Measurements from ENCODE around the gene WASF3. TPM values are rescaled to one million over a fixed set of nuclear protein-coding genes. Genes with fewer than 3 reads are reported as not detected.

The WASF3 gene
- total RNA-seq, 2 donors from 2014 or later = 6.4 TPM; not detected in 1

DNA sequence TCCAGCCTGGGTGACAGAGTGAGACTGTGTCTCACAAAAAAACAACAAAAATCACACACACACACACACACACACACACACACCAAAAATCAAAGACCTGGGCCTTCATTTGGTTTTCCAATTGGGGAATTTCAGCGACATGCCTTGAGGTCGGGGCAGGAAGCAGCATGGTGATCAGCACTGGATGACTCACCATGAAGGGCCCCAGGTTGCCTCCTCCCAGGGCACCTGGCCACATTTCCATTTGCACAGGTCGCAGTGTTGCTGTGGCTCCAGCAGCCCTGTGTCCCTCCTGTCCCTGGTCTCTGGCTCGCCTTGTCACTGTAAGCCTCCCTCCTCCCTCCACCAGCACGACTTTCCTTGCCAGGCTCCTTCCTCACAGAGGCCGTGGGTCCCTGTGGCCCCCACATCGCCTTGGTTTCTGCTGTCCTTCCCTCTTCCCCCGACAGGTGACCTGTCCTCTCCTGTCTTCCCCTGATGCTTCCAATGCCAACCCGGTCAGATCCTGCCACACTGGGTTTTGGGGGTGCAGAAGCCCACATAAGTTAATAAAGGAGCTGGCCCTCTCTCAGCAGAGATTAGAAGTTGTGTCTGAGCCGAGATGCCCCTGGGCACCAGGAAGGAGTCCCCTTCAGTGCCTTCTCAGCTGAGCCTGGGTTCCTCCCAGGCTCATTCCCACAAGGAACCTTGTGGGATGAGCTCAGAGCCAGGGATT lies 136.4 kb downstream of the WASF3 start:
- Mint-ChIP-seq H3K27me3 (peaks cover 35% of the 10 kb centered on the region), H3K27ac (no peak overlapping the region), H3K36me3 (ENCODE audit: low read depth) (no peaks in the 10 kb centered on the region)

GRCh38 chr13:26694609-26695359 lies 137.3 kb downstream of the WASF3 start:
- H3K27me3 Mint-ChIP-seq = peaks cover 35% of the 10 kb centered on the region
- no peak overlapping the region for H3K27ac Mint-ChIP-seq
- H3K4me1 Mint-ChIP-seq = peaks cover 5% of the 10 kb centered on the region
- H3K9me3 ChIP-seq (ENCODE audit: control insufficient read depth, low read length, poor library complexity, severe bottlenecking) = peaks cover 4% of the 10 kb centered on the region
- DNase-seq = no peak
- ATAC-seq = no peak
- no peak overlapping the region for H3K4me3 Mint-ChIP-seq
- H3K36me3 Mint-ChIP-seq (ENCODE audit: low read depth) = no peaks in the 10 kb centered on the region

More for the DNA sequence above, 136.4 kb downstream of the WASF3 start:
- H3K9me3 ChIP-seq (ENCODE audit: control insufficient read depth, low read length, poor library complexity, severe bottlenecking) = peaks cover 4% of the 10 kb centered on the region
- Mint-ChIP-seq H3K4me3 (no peak overlapping the region), H3K4me1 (peaks cover 5% of the 10 kb centered on the region)
- ATAC-seq = no peak
- no peak for DNase-seq

DNA sequence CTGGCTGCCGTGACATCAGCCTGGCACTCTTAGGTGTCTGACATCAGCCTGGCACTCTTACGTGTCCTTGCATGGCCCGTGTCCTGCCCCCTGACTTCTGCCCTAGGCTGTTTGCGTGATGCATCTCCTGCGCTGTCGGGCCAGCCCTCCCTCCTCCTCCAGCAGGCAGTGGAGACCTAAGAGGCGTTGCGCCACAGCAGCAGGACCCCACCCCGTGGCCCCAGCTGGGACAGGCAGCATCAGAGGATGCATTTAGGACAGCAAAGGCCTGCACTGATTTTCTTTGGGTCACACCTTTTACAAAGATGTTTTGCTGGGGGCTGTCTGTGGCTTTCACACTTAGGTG lies 137.8 kb downstream of the WASF3 start:
- Mint-ChIP-seq H3K4me3 (no peak overlapping the region), H3K27me3 (peaks cover 35% of the 10 kb centered on the region), H3K27ac (no peak overlapping the region), H3K4me1 (peaks cover 5% of the 10 kb centered on the region), H3K36me3 (ENCODE audit: low read depth) (no peaks in the 10 kb centered on the region)
- H3K9me3 ChIP-seq (ENCODE audit: control insufficient read depth, low read length, poor library complexity, severe bottlenecking) = peaks cover 4% of the 10 kb centered on the region
- ATAC-seq (no peak), DNase-seq (no peak)

DNA sequence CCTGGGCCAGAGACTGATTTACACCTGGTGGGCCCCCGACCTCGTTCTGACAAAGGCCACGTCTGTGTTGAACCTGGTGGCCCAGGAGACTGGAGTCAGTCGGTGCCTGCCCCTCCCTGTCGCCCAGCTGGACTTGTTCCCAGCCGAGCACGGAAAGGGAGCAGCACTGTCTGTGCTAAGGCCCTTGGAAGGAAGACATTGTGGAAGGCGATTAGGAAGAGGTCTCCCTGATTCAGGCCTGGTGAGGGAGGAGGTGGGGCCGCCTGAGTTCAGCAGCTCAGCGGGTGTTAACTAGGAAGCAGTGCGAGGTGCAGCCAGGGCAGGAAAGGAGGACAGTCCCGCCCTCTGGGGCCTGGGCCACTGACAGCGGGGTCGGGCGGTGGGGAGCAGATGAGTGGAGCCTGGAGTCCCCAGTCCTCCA lies 138.4 kb downstream of the WASF3 start:
- Mint-ChIP-seq H3K27me3 (peaks cover 35% of the 10 kb centered on the region), H3K27ac (no peak overlapping the region), H3K4me3 (no peak overlapping the region), H3K4me1 (peaks cover 5% of the 10 kb centered on the region), H3K36me3 (ENCODE audit: low read depth) (no peaks in the 10 kb centered on the region)
- ATAC-seq = no peak
- no peak for DNase-seq
- peaks cover 3% of the 10 kb centered on the region for H3K9me3 ChIP-seq (ENCODE audit: control insufficient read depth, low read length, poor library complexity, severe bottlenecking)

DNA sequence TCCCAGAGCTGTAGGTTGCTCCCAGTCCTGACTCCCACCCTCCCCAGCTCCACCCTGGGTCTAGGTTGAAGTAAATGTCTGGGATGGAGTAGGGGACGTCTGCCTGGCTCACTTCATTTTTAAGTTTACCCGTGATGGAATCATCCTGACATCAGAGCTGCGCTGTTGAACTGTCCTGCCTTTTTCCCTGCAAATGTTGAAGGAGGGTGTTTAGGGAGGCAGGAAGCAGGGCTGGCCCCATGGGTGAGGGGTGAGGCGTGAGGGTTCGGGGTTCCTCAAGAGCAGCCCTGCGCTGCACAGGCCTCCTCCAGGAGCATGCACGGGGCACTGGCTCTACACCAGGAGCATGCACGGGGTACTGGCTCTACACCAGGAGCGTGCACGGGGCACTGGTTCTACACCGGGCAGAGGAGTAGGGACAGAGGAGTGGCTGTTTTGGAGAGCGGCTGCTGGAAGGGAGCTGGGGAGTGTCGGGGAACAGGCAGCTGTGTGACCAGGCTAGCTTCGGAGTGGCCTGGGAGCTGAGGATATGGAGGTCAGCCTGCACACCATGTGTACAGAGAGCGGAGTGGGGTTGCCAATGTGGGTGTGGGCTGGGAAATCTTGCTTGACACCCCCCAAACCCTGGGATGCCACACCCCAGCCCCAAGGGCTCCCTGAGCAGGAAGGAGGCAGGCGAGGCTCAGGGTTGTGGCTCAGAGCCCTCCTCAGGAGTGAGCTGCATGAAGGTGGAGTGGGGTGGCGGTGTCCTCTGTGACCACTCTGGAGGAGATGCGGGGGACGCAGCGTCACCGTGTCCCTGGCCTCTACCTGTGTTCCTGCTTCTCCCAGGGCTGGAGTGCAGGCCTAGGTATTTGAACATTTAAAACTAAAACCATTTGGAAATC lies 139.8 kb downstream of the WASF3 start:
- ATAC-seq (no peak), DNase-seq (no peak)
- H3K4me3 Mint-ChIP-seq = no peak overlapping the region
- peaks cover 35% of the 10 kb centered on the region for H3K27me3 Mint-ChIP-seq
- H3K27ac Mint-ChIP-seq = no peak overlapping the region
- no peaks in the 10 kb centered on the region for H3K36me3 Mint-ChIP-seq (ENCODE audit: low read depth)
- no peaks in the 10 kb centered on the region for H3K9me3 ChIP-seq (ENCODE audit: control insufficient read depth, low read length, poor library complexity, severe bottlenecking)
- H3K4me1 Mint-ChIP-seq = peaks cover 5% of the 10 kb centered on the region

DNA sequence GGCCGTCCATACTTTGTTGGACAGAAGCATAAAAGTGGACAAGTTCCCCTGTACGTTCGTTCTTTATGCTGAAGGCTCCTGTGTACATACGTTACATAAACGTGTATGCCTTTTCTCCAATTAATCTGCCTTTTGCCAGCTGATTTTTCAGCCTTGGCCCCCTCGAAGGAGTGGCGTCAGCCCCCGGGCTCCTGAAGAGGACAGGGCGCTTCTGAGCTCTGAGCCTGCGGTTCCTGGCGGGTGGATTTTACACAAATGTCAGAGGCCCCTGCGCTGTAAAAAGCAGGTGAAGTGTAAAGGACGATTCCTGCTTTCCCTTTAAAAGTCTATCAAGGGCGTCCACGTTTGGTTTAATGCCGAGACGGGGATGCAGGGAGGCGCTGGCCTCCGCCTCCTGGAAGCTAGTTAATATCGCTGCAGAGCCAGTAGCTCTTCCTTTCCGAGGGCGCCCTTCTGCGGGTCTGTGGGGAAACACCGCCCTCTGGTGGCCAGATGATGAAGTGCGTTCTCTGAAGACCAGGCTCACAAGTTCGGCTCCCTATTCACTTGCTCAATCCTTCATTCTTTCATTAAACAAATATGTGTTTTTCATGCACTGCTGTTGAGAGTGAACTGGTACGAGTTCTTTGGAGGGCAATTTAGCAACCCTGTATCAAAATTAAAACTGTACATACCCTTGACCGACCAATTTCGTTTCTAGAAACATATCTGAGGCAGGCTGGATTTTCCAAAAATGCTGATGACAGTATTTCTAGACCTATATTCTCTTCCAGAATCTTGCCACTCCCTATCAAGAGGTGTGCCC lies 141.1 kb downstream of the WASF3 start:
- Mint-ChIP-seq H3K27ac (peak overlapping the region; percentile 21), H3K4me3 (peak overlapping the region; percentile 36), H3K27me3 (peaks cover 36% of the 10 kb centered on the region), H3K4me1 (peaks cover 5% of the 10 kb centered on the region), H3K36me3 (ENCODE audit: low read depth) (no peaks in the 10 kb centered on the region)
- peak; percentile 92 for ATAC-seq
- peak; percentile 55 to 72 (median 61) for DNase-seq
- H3K9me3 ChIP-seq (ENCODE audit: control insufficient read depth, low read length, poor library complexity, severe bottlenecking) = no peaks in the 10 kb centered on the region

DNA sequence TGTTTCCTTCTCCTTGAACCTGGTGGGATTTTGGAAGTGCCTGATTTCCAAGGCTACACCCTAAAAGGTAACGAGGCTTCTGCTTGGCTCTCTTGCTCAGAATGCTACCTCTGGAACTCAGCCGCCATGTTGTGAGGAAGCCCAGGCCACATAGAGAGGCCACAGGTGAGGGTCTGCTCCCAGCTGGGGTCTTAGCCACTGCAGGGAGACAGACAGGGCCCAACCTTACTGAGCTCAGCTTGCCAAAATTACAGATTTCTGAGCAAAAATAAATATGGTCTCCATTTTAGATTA lies 141.7 kb downstream of the WASF3 start:
- H3K4me1 Mint-ChIP-seq = peaks cover 5% of the 10 kb centered on the region

GRCh38 chr13:26705536-26705935 lies 148.1 kb downstream of the WASF3 start:
- Mint-ChIP-seq H3K4me3 (no peak overlapping the region), H3K36me3 (ENCODE audit: low read depth) (no peaks in the 10 kb centered on the region), H3K27ac (no peak overlapping the region), H3K4me1 (no peaks in the 10 kb centered on the region), H3K27me3 (peaks cover 36% of the 10 kb centered on the region)
- no peak for ATAC-seq
- no peak for DNase-seq
- H3K9me3 ChIP-seq (ENCODE audit: control insufficient read depth, low read length, poor library complexity, severe bottlenecking) = no peaks in the 10 kb centered on the region

More for the DNA sequence above, 141.7 kb downstream of the WASF3 start:
- Mint-ChIP-seq H3K4me3 (no peak overlapping the region), H3K27ac (no peak overlapping the region), H3K27me3 (peaks cover 34% of the 10 kb centered on the region), H3K36me3 (ENCODE audit: low read depth) (no peaks in the 10 kb centered on the region)
- ATAC-seq (no peak), DNase-seq (no peak)
- H3K9me3 ChIP-seq (ENCODE audit: control insufficient read depth, low read length, poor library complexity, severe bottlenecking) = no peaks in the 10 kb centered on the region

DNA sequence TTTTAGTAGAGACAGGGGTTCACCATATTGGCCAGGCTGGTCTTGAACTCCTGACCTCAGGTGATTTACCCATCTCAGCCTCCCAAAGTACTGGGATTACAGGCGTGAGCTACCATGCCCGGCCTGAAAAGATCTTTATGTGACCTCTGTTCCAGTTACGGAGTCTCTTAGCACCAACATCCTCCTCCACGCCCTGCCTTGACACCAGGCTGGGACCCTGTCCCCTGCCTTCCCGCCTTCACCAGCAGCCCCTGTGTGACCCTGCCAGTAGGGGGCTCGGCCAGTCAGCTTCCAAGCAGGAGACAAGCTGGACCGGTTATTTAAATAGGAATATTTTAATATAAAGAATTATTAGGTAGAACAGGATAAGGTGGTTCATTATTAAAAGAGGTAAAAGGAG lies 148.9 kb downstream of the WASF3 start:
- no peaks in the 10 kb centered on the region for H3K9me3 ChIP-seq (ENCODE audit: control insufficient read depth, low read length, poor library complexity, severe bottlenecking)
- ATAC-seq (no peak), DNase-seq (no peak)
- Mint-ChIP-seq H3K4me1 (no peaks in the 10 kb centered on the region), H3K4me3 (no peak overlapping the region), H3K27ac (no peak overlapping the region), H3K36me3 (ENCODE audit: low read depth) (no peaks in the 10 kb centered on the region), H3K27me3 (peaks cover 41% of the 10 kb centered on the region)

GRCh38 chr13:26707122-26708006 lies 149.9 kb downstream of the WASF3 start:
- DNase-seq (no peak), ATAC-seq (peak; percentile 45)
- Mint-ChIP-seq H3K36me3 (ENCODE audit: low read depth) (no peaks in the 10 kb centered on the region), H3K27ac (no peak overlapping the region), H3K4me1 (no peaks in the 10 kb centered on the region), H3K27me3 (peaks cover 41% of the 10 kb centered on the region), H3K4me3 (no peak overlapping the region)
- H3K9me3 ChIP-seq (ENCODE audit: control insufficient read depth, low read length, poor library complexity, severe bottlenecking) = no peaks in the 10 kb centered on the region

GRCh38 chr13:26708007-26708297 lies 150.5 kb downstream of the WASF3 start:
- H3K36me3 Mint-ChIP-seq (ENCODE audit: low read depth) = no peaks in the 10 kb centered on the region
- H3K4me3 Mint-ChIP-seq = no peak overlapping the region
- no peaks in the 10 kb centered on the region for H3K9me3 ChIP-seq (ENCODE audit: control insufficient read depth, low read length, poor library complexity, severe bottlenecking)
- DNase-seq (no peak), ATAC-seq (no peak)
- peaks cover 39% of the 10 kb centered on the region for H3K27me3 Mint-ChIP-seq
- no peaks in the 10 kb centered on the region for H3K4me1 Mint-ChIP-seq
- H3K27ac Mint-ChIP-seq = no peak overlapping the region

- ATAC-seq (no peak), DNase-seq (no peak)
- Mint-ChIP-seq H3K36me3 (ENCODE audit: low read depth) (no peaks in the 10 kb centered on the region), H3K27me3 (peaks cover 29% of the 10 kb centered on the region), H3K4me1 (no peaks in the 10 kb centered on the region), H3K4me3 (no peak overlapping the region), H3K27ac (no peak overlapping the region)
- no peaks in the 10 kb centered on the region for H3K9me3 ChIP-seq (ENCODE audit: control insufficient read depth, low read length, poor library complexity, severe bottlenecking)
Measured at GRCh38 chr13:26709461-26709860, 152.0 kb downstream of the WASF3 start.

All from T-helper 17 cell (primary cell).